ENCODE data around the gene FCHSD2. TPM values are rescaled to one million over a fixed set of nuclear protein-coding genes. Genes with fewer than 3 reads are reported as not detected.

The FCHSD2 gene
- total and polyA plus RNA-seq, 8 donors: 5.5 to 22.5 (median 10.4) TPM

GRCh38 chr11:73113426-73113825 lies 28.7 kb downstream of the FCHSD2 start:
- FAIRE-seq (no peak), DNase-seq (no peak)

GRCh38 chr11:73107597-73107996 lies 34.5 kb downstream of the FCHSD2 start:
- no peaks in the 10 kb centered on the region for H3K36me3 ChIP-seq
- intact Hi-C loops (cut with DNase I): no loop called here
- no peak overlapping the region for H3K27ac ChIP-seq
- no peaks in the 10 kb centered on the region for H3K9me3 ChIP-seq
- WGBS, 2 donors: 91 to 93% methylated on average over 3 of the region's 3 CpGs
- H3K4me3 ChIP-seq: no peak overlapping the region
- no peaks in the 10 kb centered on the region for H3K27me3 ChIP-seq
- FAIRE-seq (no peak), DNase-seq (no peak), ATAC-seq (no peak)
- peaks cover 0 to 2% (median 0%) of the 10 kb centered on the region in 3 donors for H3K4me1 ChIP-seq
- TF ChIP-seq CTCF (IDR thresholded peaks at IDR 0.05): no peak

More at GRCh38 chr11:73113426-73113825, 28.7 kb downstream of the FCHSD2 start:
- Histone ChIP-seq H3K4me1 (peaks cover 0 to 2% (median 0%) of the 10 kb centered on the region in 3 donors), H3K27ac (no peak overlapping the region), H3K27me3 (no peaks in the 10 kb centered on the region), H3K9me3 (no peaks in the 10 kb centered on the region), H3K36me3 (no peaks in the 10 kb centered on the region), H3K4me3 (no peak overlapping the region)
- intact Hi-C loops (cut with DNase I): no loop called here
- 98% methylated on average over 6 of the region's 6 CpGs for WGBS, 2 donors
- TF ChIP-seq CTCF (IDR thresholded peaks at IDR 0.05): no peak
- no peak for ATAC-seq

GRCh38 chr11:73106347-73106746 lies 35.8 kb downstream of the FCHSD2 start:
- Histone ChIP-seq H3K36me3 (no peaks in the 10 kb centered on the region), H3K27ac (no peak overlapping the region), H3K4me1 (peaks cover 0 to 2% (median 0%) of the 10 kb centered on the region in 3 donors), H3K27me3 (no peaks in the 10 kb centered on the region), H3K4me3 (no peak overlapping the region), H3K9me3 (no peaks in the 10 kb centered on the region)
- TF ChIP-seq CTCF (IDR thresholded peaks at IDR 0.05): no peak
- FAIRE-seq: no peak
- intact Hi-C loops (cut with DNase I): no loop called here
- no peak for ATAC-seq
- WGBS, 2 donors: 92 to 97% methylated on average over 1 of the region's 1 CpG
- no peak for DNase-seq

GRCh38 chr11:73100578-73100977 lies 41.5 kb downstream of the FCHSD2 start:
- 93 to 95% methylated on average over 8 of the region's 8 CpGs for WGBS, 2 donors
- no peak for TF ChIP-seq CTCF (IDR thresholded peaks at IDR 0.05)
- no peaks in the 10 kb centered on the region for H3K36me3 ChIP-seq
- ATAC-seq (no peak), FAIRE-seq (no peak), DNase-seq (no peak)
- H3K27me3 ChIP-seq: no peaks in the 10 kb centered on the region
- no peaks in the 10 kb centered on the region for H3K4me1 ChIP-seq
- no peak overlapping the region for H3K27ac ChIP-seq
- no peak overlapping the region for H3K4me3 ChIP-seq
- intact Hi-C loops (cut with DNase I): no loop called here
- no peaks in the 10 kb centered on the region for H3K9me3 ChIP-seq

GRCh38 chr11:73099512-73100266 lies 42.4 kb downstream of the FCHSD2 start:
- 96% methylated on average over 25 of the region's 25 CpGs for WGBS, 2 donors
- Histone ChIP-seq H3K4me3 (no peak overlapping the region), H3K27ac (no peak overlapping the region), H3K27me3 (no peaks in the 10 kb centered on the region), H3K9me3 (no peaks in the 10 kb centered on the region), H3K36me3 (no peaks in the 10 kb centered on the region), H3K4me1 (no peaks in the 10 kb centered on the region)
- DNase-seq: no peak
- intact Hi-C loops (cut with DNase I): no loop called here
- ATAC-seq: no peak
- TF ChIP-seq CTCF (IDR thresholded peaks at IDR 0.05): no peak
- FAIRE-seq: no peak
